GM23248 (cell line): ENCODE measurements around the gene RASSF1. TPM values are rescaled to one million over a fixed set of nuclear protein-coding genes. Genes with fewer than 3 reads are reported as not detected.

Experiments
- DNase-seq: peaks from one replicate; pipeline ENCODE4 v3.0.0-alpha.2; 2015
- H2AFZ ChIP-seq: fragments of 200-600 bp; sonication (generic); 2 replicates; pipeline ENCODE4 v1.6.1; 2016; ENCODE audit warnings: antibody characterized with exemption
- H3F3A ChIP-seq: fragments of 200-600 bp; sonication (generic); 2 replicates; pipeline ENCODE4 v1.6.1; 2016; ENCODE audit warnings: mild to moderate bottlenecking, antibody characterized with exemption, mixed run types; ENCODE audit not compliant: insufficient read depth
- H3K27ac ChIP-seq: fragments of 200-600 bp; sonication (generic); 2 replicates; pipeline ENCODE4 v1.5.1; 2016; ENCODE audit warnings: mild to moderate bottlenecking
- H3K27me3 ChIP-seq: fragments of 200-600 bp; sonication (generic); replicated peaks from 2 replicates; pipeline ENCODE4 v1.6.1; 2016; ENCODE audit warnings: mild to moderate bottlenecking; ENCODE audit not compliant: insufficient read depth
- H3K36me3 ChIP-seq: fragments of 200-600 bp; sonication (generic); 2 replicates; pipeline ENCODE4 v1.6.1; 2016; ENCODE audit warnings: low read depth, mild to moderate bottlenecking
- H3K4me1 ChIP-seq: fragments of 200-600 bp; sonication (generic); 2 replicates; pipeline ENCODE4 v1.6.1; 2016; ENCODE audit warnings: mild to moderate bottlenecking; ENCODE audit not compliant: insufficient read depth
- H3K4me2 ChIP-seq: fragments of 200-600 bp; sonication (generic); one replicate; pipeline ENCODE4 v1.6.1; 2016; ENCODE audit warnings: mild to moderate bottlenecking; ENCODE audit not compliant: unreplicated experiment
- H3K4me3 ChIP-seq: fragments of 200-600 bp; sonication (generic); 2 replicates; pipeline ENCODE4 v1.5.1; 2016; ENCODE audit warnings: mild to moderate bottlenecking
- H3K79me2 ChIP-seq: fragments of 200-600 bp; sonication (generic); 2 replicates; pipeline ENCODE4 v1.6.1; 2016; ENCODE audit warnings: mild to moderate bottlenecking; ENCODE audit not compliant: insufficient read depth
- H3K9ac ChIP-seq: fragments of 200-600 bp; sonication (generic); 2 replicates; pipeline ENCODE4 v1.6.1; 2016; ENCODE audit warnings: mild to moderate bottlenecking
- H3K9me2 ChIP-seq: fragments of 200-600 bp; sonication (generic); 2 replicates; pipeline ENCODE4 v1.6.1; 2016; ENCODE audit warnings: mixed run types, mild to moderate bottlenecking, moderate library complexity; ENCODE audit not compliant: insufficient read depth
- H3K9me3 ChIP-seq: fragments of 200-600 bp; sonication (generic); one replicate; pipeline ENCODE4 v1.6.1; 2017; ENCODE audit warnings: low read depth
- H4K20me1 ChIP-seq: fragments of 200-600 bp; sonication (generic); 2 replicates; pipeline ENCODE4 v1.6.0; 2016; ENCODE audit not compliant: insufficient read depth
- EZH2 ChIP-seq: fragments of 200-600 bp; sonication (generic); IDR thresholded peaks from 2 replicates; pipeline ENCODE4 v1.6.1; 2018; ENCODE audit warnings: antibody characterized with exemption, mild to moderate bottlenecking; ENCODE audit not compliant: insufficient read depth, poor library complexity, severe bottlenecking
- EZH2phosphoT487 ChIP-seq: fragments of 200-600 bp; sonication (generic); IDR thresholded peaks from 2 replicates; pipeline ENCODE4 v1.6.1; 2018; ENCODE audit warnings: antibody characterized with exemption, moderate library complexity, mild to moderate bottlenecking, low read depth; ENCODE audit not compliant: insufficient read depth
- WGBS, 2 experiments: methylation state at CpG; one replicate each; pipeline ENCODE4 v1.1.6; 2015 to 2017; ENCODE audit warnings: low lambda C conversion rate in 2 of 2, low coverage in 1 of 2; ENCODE audit errors: missing lambda C conversion rate in 2 of 2; 5-methylcytosine and 5-hydroxymethylcytosine counted together
- in situ Hi-C: fragments of 300-500 bp; cut with MboI; formaldehyde crosslinking; loops from 2 replicates; pipeline ENCODE4 v1.15.0; 2020
- polyA plus RNA-seq: library from polyadenylated mRNA; unstranded; fragments of >200 nt; fragmentation: Nextera tagmentation; extraction: Ambion mirVana; gene quantifications from 2 replicates; pipeline ENCODE4 v1.2.1, GENCODE V29; 2016
- total RNA-seq: library from RNA; depleted of rRNA; stranded (reverse); fragments of >200 nt; shearing (Covaris generic); gene quantifications from 2 replicates; pipeline ENCODE4 v1.2.3, GENCODE V29; 2014

The RASSF1 gene
- total and polyA plus RNA-seq, 2 experiments from 2014 or later = 56.4 to 57.5 TPM

DNA sequence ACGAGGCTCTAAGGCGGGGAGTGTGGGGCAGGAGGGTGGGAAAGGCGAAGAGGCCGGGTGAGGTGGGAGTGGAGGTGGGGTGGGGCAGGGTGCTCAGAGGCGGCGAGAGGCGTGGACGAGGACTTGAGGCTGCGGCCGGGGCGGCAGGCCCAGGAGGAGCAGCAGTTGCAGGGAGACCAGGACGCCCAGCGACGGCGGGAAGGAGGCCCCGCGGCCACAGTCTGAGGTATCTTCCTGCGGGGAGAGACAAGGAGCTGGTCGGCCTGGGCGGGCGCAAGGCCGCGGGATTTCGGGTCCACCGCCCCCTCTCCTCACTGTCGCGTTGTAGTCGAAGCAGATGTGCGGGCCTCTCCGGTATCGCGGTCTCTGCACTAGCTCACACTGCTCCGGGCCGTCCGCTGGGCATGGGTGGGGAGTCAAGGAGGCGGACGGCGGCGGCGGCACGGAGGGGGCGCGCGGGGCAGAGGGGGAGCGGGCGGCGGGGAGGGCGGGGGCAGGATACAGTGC is 24.0 kb upstream of the RASSF1 start:
- no peaks in the 10 kb centered on the region for H3K4me1 ChIP-seq
- 13 to 20% methylated on average over 14 to 46 of the region's 48 CpGs for WGBS, 2 experiments
- H3K4me2 ChIP-seq = peak overlapping the region; percentile 65
- no peaks in the 10 kb centered on the region for H4K20me1 ChIP-seq
- H3F3A ChIP-seq = no peaks in the 10 kb centered on the region
- peak overlapping the region; percentile 39; the same call in 1 of the 2 replicates for H3K9ac ChIP-seq
- TF ChIP-seq EZH2phosphoT487 (no peak), EZH2 (no peak)
- H3K27me3 ChIP-seq = no peaks in the 10 kb centered on the region
- H3K36me3 ChIP-seq = no peaks in the 10 kb centered on the region
- peak overlapping the region; percentile 63 for H3K4me3 ChIP-seq
- peak overlapping the region; percentile 73 for H2AFZ ChIP-seq
- H3K9me2 ChIP-seq = no peaks in the 10 kb centered on the region
- H3K27ac ChIP-seq = no peak overlapping the region
- in situ Hi-C loops = no loop called here
- DNase-seq = peak; percentile 53
- no peaks in the 10 kb centered on the region for H3K9me3 ChIP-seq
- H3K79me2 ChIP-seq = no peaks in the 10 kb centered on the region

DNA sequence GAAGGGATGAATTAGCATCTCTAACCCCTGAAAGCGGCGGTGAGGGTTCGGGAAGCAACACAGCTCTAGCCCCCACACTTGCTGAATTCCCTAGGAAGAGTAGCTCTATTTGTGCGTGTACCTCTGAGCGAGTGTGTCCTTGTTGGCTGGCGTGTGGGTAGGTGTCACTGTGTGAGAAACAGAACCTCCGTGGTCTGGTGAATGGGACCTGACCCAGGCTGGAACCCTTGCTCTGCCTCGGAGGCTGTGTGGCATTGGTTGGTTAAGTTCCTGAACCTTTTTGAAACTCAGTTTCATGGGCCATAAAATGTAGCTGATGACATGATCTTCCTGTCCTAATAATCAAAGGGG is 19.1 kb upstream of the RASSF1 start:
- peak overlapping the region; percentile 67 for H3K4me2 ChIP-seq
- in situ Hi-C loops = no loop called here
- H3K4me3 ChIP-seq = peak overlapping the region; percentile 75
- peaks cover 10% of the 10 kb centered on the region; the same call in 1 of the 2 replicates for H4K20me1 ChIP-seq
- peak overlapping the region; percentile 93 for H2AFZ ChIP-seq
- H3K9me2 ChIP-seq = no peaks in the 10 kb centered on the region
- H3K27me3 ChIP-seq = no peaks in the 10 kb centered on the region
- no peak overlapping the region for H3K27ac ChIP-seq
- no peaks in the 10 kb centered on the region for H3K36me3 ChIP-seq
- H3K9me3 ChIP-seq = no peaks in the 10 kb centered on the region
- peaks cover 25% of the 10 kb centered on the region for H3K4me1 ChIP-seq
- 13 to 18% methylated on average over 8 of the region's 8 CpGs for WGBS, 2 experiments
- DNase-seq = no peak
- H3K79me2 ChIP-seq = peaks cover 46% of the 10 kb centered on the region
- no peak overlapping the region for H3K9ac ChIP-seq
- H3F3A ChIP-seq = peaks cover 3% of the 10 kb centered on the region; the same call in 1 of the 2 replicates
- no peak for TF ChIP-seq EZH2phosphoT487
- TF ChIP-seq EZH2 = no peak

DNA sequence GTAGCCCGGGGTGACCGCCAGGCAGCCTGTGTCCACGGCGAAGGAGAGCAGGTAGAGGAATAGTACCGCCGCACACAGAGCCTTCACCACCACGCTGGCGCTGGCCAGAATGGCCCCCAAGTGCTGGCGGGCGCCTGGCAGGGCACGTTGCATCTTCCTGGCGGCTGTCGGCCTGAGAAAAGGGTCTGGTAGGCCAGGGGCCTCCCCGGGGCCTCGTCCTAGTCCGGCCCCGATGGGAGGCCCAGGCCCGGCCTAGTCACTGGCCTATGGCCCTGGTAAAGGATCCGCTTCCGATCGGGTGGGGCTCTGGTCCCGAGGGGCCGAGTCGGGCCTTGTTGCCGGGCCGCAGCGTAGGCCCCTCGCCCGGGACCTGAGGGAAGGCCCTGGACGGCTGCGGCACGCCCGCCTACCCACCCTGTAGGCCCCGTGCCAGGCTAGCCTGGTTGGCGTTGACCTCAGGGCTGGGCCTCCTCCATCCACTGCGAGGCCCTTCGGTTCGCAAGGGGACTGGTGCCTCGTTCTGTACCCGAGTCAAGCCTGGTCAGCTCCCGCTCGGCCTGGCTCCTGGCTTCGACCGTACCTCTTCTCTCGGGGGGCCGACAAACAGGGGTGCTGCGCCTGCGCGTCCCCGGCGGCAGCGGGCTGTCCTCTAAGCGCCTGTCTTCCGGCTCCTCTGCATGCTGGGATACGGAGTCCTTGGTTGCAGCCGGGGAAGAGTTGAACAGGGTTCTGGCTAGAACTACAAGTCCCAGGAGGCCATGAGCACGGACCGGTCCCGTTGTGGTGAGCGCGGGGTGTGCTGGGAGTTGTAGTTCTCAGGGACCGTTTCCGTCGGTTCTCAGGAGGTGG is 18.5 kb upstream of the RASSF1 start, which contains the start of gene TMEM115:
TSS of gene TMEM115 (minus strand) at position 611 of the 849 bp plus-strand sequence. CDS start at position 153, 458 bp downstream.
- peaks cover 4% of the 10 kb centered on the region; the same call in 1 of the 2 replicates for H3F3A ChIP-seq
- in situ Hi-C loops = no loop called here
- no peaks in the 10 kb centered on the region for H3K9me3 ChIP-seq
- DNase-seq = peak; percentile 99
- no peaks in the 10 kb centered on the region for H3K27me3 ChIP-seq
- TF ChIP-seq EZH2 (no peak), EZH2phosphoT487 (no peak)
- H3K4me3 ChIP-seq = peak within 1 kb of the TSS; percentile 75
- peaks cover 51% of the 10 kb centered on the region for H3K79me2 ChIP-seq
- H3K36me3 ChIP-seq = 0 out of 2 replicates have a peak, but pooled peaks cover 2% of the 10 kb centered on the region
- peaks cover 25% of the 10 kb centered on the region for H3K4me1 ChIP-seq
- 1% methylated on average over 55 to 62 of the region's 64 CpGs for WGBS, 2 experiments
- H3K9me2 ChIP-seq = no peaks in the 10 kb centered on the region
- peak within 1 kb of the TSS; percentile 93 for H2AFZ ChIP-seq
- H3K4me2 ChIP-seq = peak within 1 kb of the TSS; percentile 98
- peak within 1 kb of the TSS; percentile 66 for H3K27ac ChIP-seq
- peaks cover 10% of the 10 kb centered on the region; the same call in 1 of the 2 replicates for H4K20me1 ChIP-seq
- peak within 1 kb of the TSS; percentile 89 for H3K9ac ChIP-seq

DNA sequence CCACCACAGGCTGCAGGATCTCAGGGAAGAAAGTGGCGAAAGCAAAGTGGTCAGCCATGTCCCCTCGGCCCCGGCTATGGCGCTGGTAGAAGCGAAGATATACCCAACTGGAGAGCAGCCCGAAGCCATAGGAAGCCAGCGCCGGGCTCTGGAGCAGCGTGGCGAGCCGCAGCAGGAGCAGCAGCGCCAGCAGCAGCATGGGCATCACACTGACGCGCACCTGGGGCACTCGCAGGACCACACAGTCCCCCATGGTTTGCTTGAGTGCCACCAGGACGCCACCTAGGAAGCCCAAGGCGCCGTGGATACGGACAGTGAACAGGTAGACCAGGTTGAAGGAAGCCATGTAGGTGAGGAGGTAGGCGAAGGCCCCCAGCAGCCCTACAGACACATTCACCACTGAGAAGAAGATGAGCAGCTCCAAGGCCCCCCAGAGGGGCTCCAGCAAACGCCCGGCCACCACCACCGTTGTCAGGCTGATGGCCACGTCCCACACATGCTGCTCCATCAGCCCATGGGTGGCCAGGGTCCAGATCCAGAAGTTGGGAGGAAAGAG is 17.8 kb upstream of the RASSF1 start:
- peak overlapping the region; percentile 89 for H3K9ac ChIP-seq
- no peaks in the 10 kb centered on the region for H3K9me2 ChIP-seq
- no peaks in the 10 kb centered on the region for H3K27me3 ChIP-seq
- H2AFZ ChIP-seq = no peak overlapping the region
- peaks cover 10% of the 10 kb centered on the region; the same call in 1 of the 2 replicates for H3F3A ChIP-seq
- H4K20me1 ChIP-seq = peaks cover 10% of the 10 kb centered on the region; the same call in 1 of the 2 replicates
- peaks cover 25% of the 10 kb centered on the region for H3K4me1 ChIP-seq
- in situ Hi-C loops = no loop called here
- no peak for TF ChIP-seq EZH2
- peaks cover 7% of the 10 kb centered on the region; the same call in 1 of the 2 replicates for H3K36me3 ChIP-seq
- peak overlapping the region; percentile 98 for H3K4me2 ChIP-seq
- peaks cover 57% of the 10 kb centered on the region for H3K79me2 ChIP-seq
- DNase-seq = peak; percentile 29
- no peaks in the 10 kb centered on the region for H3K9me3 ChIP-seq
- WGBS, 2 experiments = 32 to 36% methylated on average over 24 of the region's 24 CpGs
- peak overlapping the region; percentile 66 for H3K27ac ChIP-seq
- H3K4me3 ChIP-seq = peak overlapping the region; percentile 75
